ENCODE data around the gene ADNP2.

- no peak for TF ChIP-seq POLR2A (IDR thresholded peaks at IDR 0.05; ENCODE audit: low read depth, low read length)
- no peak for TF ChIP-seq TAF1 (IDR thresholded peaks at IDR 0.05; ENCODE audit: borderline replicate concordance, low read depth, low read length)
Observed at GRCh38 chr18:80106482-80107051, 2.5 kb upstream of the ADNP2 start.
